Fibroblast of lung (primary cell): Measurements from ENCODE around the gene RASGRF2.

Experiments used
- EZH2 ChIP-seq: IDR thresholded peaks from 2 replicates; pipeline ENCODE4 v1.5.1; 2012; ENCODE audit warnings: low read length, control low read depth, mild to moderate bottlenecking; ENCODE audit errors: missing control alignments
- TF ChIP-seq, protein P1 (sequence below), 2 donors: IDR thresholded peaks in 1 of 2; conservative IDR thresholded peaks in 1 of 2; 1 replicate in 1 of 2; 2 replicates in 1 of 2; pipeline ENCODE4 v1.5.1; 2011 to 2012; ENCODE audit warnings: low read length in 2 of 2, control low read depth in 1 of 2, inconsistent platforms in 1 of 2, low read depth in 1 of 2, mild to moderate bottlenecking in 1 of 2

DNA sequence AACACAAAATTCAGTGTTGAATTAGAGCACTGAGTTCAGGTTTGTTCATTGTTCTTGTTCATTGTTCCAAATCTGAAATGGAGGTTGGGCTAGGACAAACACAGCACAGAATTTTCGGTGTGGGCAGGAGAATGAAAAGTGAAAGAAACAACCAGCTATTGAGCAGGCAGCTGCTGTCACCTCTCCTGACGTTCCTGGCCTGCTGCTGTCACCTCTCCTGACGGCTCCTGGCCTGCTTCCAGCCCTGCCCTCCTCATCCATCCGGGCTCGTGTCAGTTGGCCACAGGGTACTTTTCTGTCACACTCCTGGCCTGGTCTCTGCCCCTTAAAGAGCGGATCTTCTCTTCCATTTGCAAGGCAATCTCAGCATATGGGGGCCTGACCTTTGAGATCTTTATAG, 227.7 kb downstream of the RASGRF2 start:
- TF ChIP-seq, protein P1, sequence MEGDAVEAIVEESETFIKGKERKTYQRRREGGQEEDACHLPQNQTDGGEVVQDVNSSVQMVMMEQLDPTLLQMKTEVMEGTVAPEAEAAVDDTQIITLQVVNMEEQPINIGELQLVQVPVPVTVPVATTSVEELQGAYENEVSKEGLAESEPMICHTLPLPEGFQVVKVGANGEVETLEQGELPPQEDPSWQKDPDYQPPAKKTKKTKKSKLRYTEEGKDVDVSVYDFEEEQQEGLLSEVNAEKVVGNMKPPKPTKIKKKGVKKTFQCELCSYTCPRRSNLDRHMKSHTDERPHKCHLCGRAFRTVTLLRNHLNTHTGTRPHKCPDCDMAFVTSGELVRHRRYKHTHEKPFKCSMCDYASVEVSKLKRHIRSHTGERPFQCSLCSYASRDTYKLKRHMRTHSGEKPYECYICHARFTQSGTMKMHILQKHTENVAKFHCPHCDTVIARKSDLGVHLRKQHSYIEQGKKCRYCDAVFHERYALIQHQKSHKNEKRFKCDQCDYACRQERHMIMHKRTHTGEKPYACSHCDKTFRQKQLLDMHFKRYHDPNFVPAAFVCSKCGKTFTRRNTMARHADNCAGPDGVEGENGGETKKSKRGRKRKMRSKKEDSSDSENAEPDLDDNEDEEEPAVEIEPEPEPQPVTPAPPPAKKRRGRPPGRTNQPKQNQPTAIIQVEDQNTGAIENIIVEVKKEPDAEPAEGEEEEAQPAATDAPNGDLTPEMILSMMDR (conservative IDR thresholded peaks at IDR 0.05 in 1 of 2, IDR thresholded peaks at IDR 0.05 in 1 of 2; ENCODE audit: low read depth in 1 of 2, low read length in 2 of 2) = no peak
- no peak for TF ChIP-seq EZH2
